H1 (cell line): ENCODE results near the gene ATG2B.

Experiments
- CTCF ChIP-seq, 3 experiments: IDR thresholded peaks; 1 replicate in 2 of 3; 2 replicates in 1 of 3; pipeline versions ENCODE4 v1.5.1 to v1.6.1; 2011; ENCODE audit warnings: low read length in 3 of 3, mild to moderate bottlenecking in 3 of 3, inconsistent platforms in 2 of 3, low read depth in 1 of 3, moderate library complexity in 1 of 3; ENCODE audit not compliant: insufficient read depth in 1 of 3; ENCODE audit errors: control extremely low read depth in 1 of 3
- EP300 ChIP-seq, 2 experiments: IDR thresholded peaks; 1 replicate in 1 of 2; 2 replicates in 1 of 2; pipeline ENCODE4 v1.6.1; 2011 to 2012; ENCODE audit warnings: low read depth in 2 of 2, low read length in 2 of 2, mild to moderate bottlenecking in 2 of 2, borderline replicate concordance in 1 of 2, inconsistent platforms in 1 of 2, moderate library complexity in 1 of 2
- MAFK ChIP-seq: IDR thresholded peaks from 2 replicates; pipeline ENCODE4 v1.6.1; 2012; ENCODE audit warnings: low read depth, mild to moderate bottlenecking, improper control_type of control experiment, low read length
- TEAD4 ChIP-seq: IDR thresholded peaks from 2 replicates; pipeline ENCODE4 v1.6.1; 2012; ENCODE audit warnings: low read depth, low read length, inconsistent platforms, mixed read lengths

- TF ChIP-seq CTCF (IDR thresholded peaks at IDR 0.05; ENCODE audit: control extremely low read depth in 1 of 3, insufficient read depth in 1 of 3, low read depth in 1 of 3, low read length in 3 of 3) (no peak), EP300 (IDR thresholded peaks at IDR 0.05; ENCODE audit: borderline replicate concordance in 1 of 2, low read depth in 2 of 2, low read length in 2 of 2) (no peak), MAFK (no peak), TEAD4 (no peak)
Measured at GRCh38 chr14:96410119-96410518, 47.0 kb upstream of the ATG2B start.
